Pancreas (tissue), 10 donors: ENCODE data around the gene RPS16. TPM values are rescaled to one million over a fixed set of nuclear protein-coding genes. Genes with fewer than 3 reads are reported as not detected.

Source experiments
- ATAC-seq, 4 donors: fragments of 200-7000 bp; cut with Tn5 transposase; one replicate each; pipeline versions ENCODE4 v1.8.0 to v1.9.1; 2020; ENCODE audit warnings: mild to moderate bottlenecking in 4 of 4, moderate library complexity in 4 of 4
- DNase-seq, 6 donors: peaks; one replicate each; pipeline ENCODE4 v3.0.0-alpha.2; 2020
- FAIRE-seq: peaks from 2 replicates; lab custom pipeline; 2012; peaks lifted over from hg19 to GRCh38; lab: Jason Lieb, UNC
- H3K27ac ChIP-seq, 4 donors: fragments of 200-600 bp; sonication (generic); 1 replicate in 3 of 4; 2 replicates in 1 of 4; pipeline versions ENCODE4 v1.5.0 to v1.8.0; 2020
- H3K27me3 ChIP-seq, 4 donors: fragments of 200-600 bp; one replicate each; pipeline ENCODE4 v1.8.0; 2021
- H3K36me3 ChIP-seq, 3 donors: fragments of 200-600 bp; sonication (generic) in 1 of 3; one replicate each; pipeline versions ENCODE4 v1.5.0 to v1.8.0; 2020 to 2021
- H3K4me1 ChIP-seq, 3 donors: fragments of 200-600 bp; one replicate each; pipeline ENCODE4 v1.8.0; 2021
- H3K4me3 ChIP-seq, 4 donors: fragments of 200-600 bp; sonication (generic) in 2 of 4; one replicate each; pipeline versions ENCODE4 v1.5.0 to v1.8.0; 2020 to 2021
- H3K9me3 ChIP-seq, 4 donors: fragments of 200-600 bp; one replicate each; pipeline ENCODE4 v1.8.0; 2021
- CTCF ChIP-seq, 4 donors: fragments of 200-600 bp; sonication (generic) in 3 of 4; IDR thresholded peaks; one replicate each; pipeline versions ENCODE4 v1.5.0 to v1.8.0; 2021; ENCODE audit warnings: antibody characterized with exemption in 4 of 4
- WGBS, 2 donors: extraction: QIAGEN DNeasy Blood & Tissue Kit; methylation state at CpG; one replicate each; pipeline ENCODE4 v1.1.7; 2013; 5-methylcytosine and 5-hydroxymethylcytosine counted together
- intact Hi-C, 3 donors: fragments of 100-400 bp; cut with DNase I; formaldehyde crosslinking; loops; one replicate each; pipeline versions ENCODE4 v1.11.1 to v1.14.2; 2022
- polyA plus RNA-seq, 2 donors: library from polyadenylated mRNA; stranded (reverse); fragments of 200-250 nt; gene quantifications; one replicate each; pipeline ENCODE4 v1.2.3, GENCODE V29; 2013
- total RNA-seq, 6 donors: library from RNA; stranded (reverse); fragmentation: NEBNext Ultra II Directional in 4 of 6; extraction: Animal tissue kit (Norgen Biotek cat#: 25700) in 4 of 6; gene quantifications; one replicate each; pipeline versions ENCODE4 v1.2.1 to v1.2.4, GENCODE V29; 2021 to 2023
- donor health status: healthy with polysubstance abuse.
- donor health status: DM: no; HTN: no; CAD: no; lungs with moderate emphysema.
- donor health status: DM: no; HTN: no; CAD: no.
- donor health status: control.
- donor health status: control.
- donor health status: Bipolar disorder and iron deficiency.
- donor health status: DM: yes; HTN: yes; CAD: no.
- donor health status: DM: no; HTN: no; CAD: no.
- donor health status: DM: no; HTN: no; CAD: no.
- donor health status: DM: yes; HTN: yes; CAD: no.

The RPS16 gene
- total RNA-seq: 1,000 to 10,000 TPM in 5 of 6 donors, 100 to 1,000 TPM in 1; 920 to 1,759 (median 1,167) TPM
- 1,000 to 10,000 TPM; 1,276 to 1,384 TPM for polyA plus RNA-seq

- TF ChIP-seq CTCF (IDR thresholded peaks at IDR 0.05): no peak
- WGBS, 2 donors: 0% methylated on average over 54 to 61 of the region's 61 CpGs
- Histone ChIP-seq H3K36me3 (peaks cover 4 to 26% (median 8%) of the 10 kb centered on the region in 3 donors), H3K27ac (peak within 1 kb of the TSS; percentile 40 to 81 (median 70)), H3K4me3 (peak within 1 kb of the TSS; percentile 73 to 98 (median 92)), H3K27me3 (no peaks in the 10 kb centered on the region), H3K4me1 (peaks cover 10 to 14% (median 11%) of the 10 kb centered on the region in 3 donors), H3K9me3 (no peaks in the 10 kb centered on the region)
- FAIRE-seq: no peak
- ATAC-seq: peak; percentile 98 to 99 (median 98)
- intact Hi-C loops: no loop called here
- DNase-seq: peak; percentile 98 to 100 (median 98)
Observed at GRCh38 chr19:39435499-39436349, at the start of gene RPS16. Gene RPS16 (minus strand): TSS chr19:39435949. CDS start chr19:39435895, 54 bp downstream.

GRCh38 chr19:39483141-39483540 is 47.4 kb upstream of the RPS16 start:
- Histone ChIP-seq H3K27ac (no peak overlapping the region), H3K9me3 (no peaks in the 10 kb centered on the region), H3K4me1 (peaks cover 0 to 8% (median 8%) of the 10 kb centered on the region in 3 donors), H3K27me3 (no peaks in the 10 kb centered on the region), H3K36me3 (peaks cover 0 to under 1% (median 0%) of the 10 kb centered on the region in 3 donors), H3K4me3 (no peak overlapping the region)
- no peak for TF ChIP-seq CTCF (IDR thresholded peaks at IDR 0.05)
- WGBS, 2 donors: 74 to 76% methylated on average over 6 of the region's 6 CpGs
- ATAC-seq (no peak), DNase-seq (no peak), FAIRE-seq (no peak)
- intact Hi-C loops: no loop called here

- Histone ChIP-seq H3K36me3 (no peaks in the 10 kb centered on the region), H3K27ac (no peak overlapping the region), H3K4me3 (peak overlapping the region in 3 of 4 donors; percentile 82 to 99 (median 91)), H3K9me3 (no peaks in the 10 kb centered on the region), H3K27me3 (no peaks in the 10 kb centered on the region), H3K4me1 (peaks cover 0 to 8% (median 8%) of the 10 kb centered on the region in 3 donors)
- DNase-seq (no peak), FAIRE-seq (no peak), ATAC-seq (no peak)
- intact Hi-C loops: no loop called here
- 40 to 58% methylated on average over 11 of the region's 11 CpGs for WGBS, 2 donors
- TF ChIP-seq CTCF (IDR thresholded peaks at IDR 0.05): no peak
Observed at GRCh38 chr19:39481676-39482075, 45.9 kb upstream of the RPS16 start.

- DNase-seq: no peak
- Histone ChIP-seq H3K36me3 (peaks cover 0 to under 1% (median 0%) of the 10 kb centered on the region in 3 donors), H3K27ac (peak overlapping the region; percentile 31 to 73 (median 60)), H3K9me3 (no peaks in the 10 kb centered on the region), H3K4me3 (peak overlapping the region; percentile 82 to 99 (median 92)), H3K4me1 (peaks cover 0 to 8% (median 8%) of the 10 kb centered on the region in 3 donors), H3K27me3 (no peaks in the 10 kb centered on the region)
- no peak for TF ChIP-seq CTCF (IDR thresholded peaks at IDR 0.05)
- FAIRE-seq: no peak
- 0 to 2% methylated on average over 12 of the region's 12 CpGs for WGBS, 2 donors
- intact Hi-C loops: no loop called here
- no peak for ATAC-seq
Observed at GRCh38 chr19:39481229-39481545, 45.4 kb upstream of the RPS16 start.
